MM.1S (cell line): ENCODE data around the gene PCBP4.

Source experiments
- DNase-seq: peaks from one replicate; pipeline ENCODE4 v3.0.0-alpha.2; 2015
- H2AFZ ChIP-seq: fragments of 300-600 bp; sonication (generic); 2 replicates; pipeline ENCODE4 v1.6.0; 2016; ENCODE audit warnings: antibody characterized with exemption, low read length
- H3F3A ChIP-seq: fragments of 300-600 bp; sonication (generic); 2 replicates; pipeline ENCODE4 v1.6.1; 2016; ENCODE audit warnings: mild to moderate bottlenecking, antibody characterized with exemption, low read length, moderate library complexity, mixed read lengths; ENCODE audit not compliant: insufficient read depth
- H3K27ac ChIP-seq: fragments of 300-600 bp; sonication (generic); 2 replicates; pipeline ENCODE4 v1.5.1; 2016; ENCODE audit warnings: mild to moderate bottlenecking, low read length
- H3K27me3 ChIP-seq: fragments of 300-600 bp; sonication (generic); replicated peaks from 2 replicates; pipeline ENCODE4 v1.6.0; 2016; ENCODE audit warnings: low read length; ENCODE audit not compliant: insufficient read depth
- H3K36me3 ChIP-seq: fragments of 300-600 bp; sonication (generic); replicated peaks from 2 replicates; pipeline ENCODE4 v1.6.1; 2016; ENCODE audit warnings: mild to moderate bottlenecking, low read length, mixed read lengths; ENCODE audit not compliant: insufficient read depth
- H3K4me1 ChIP-seq: fragments of 300-600 bp; sonication (generic); 2 replicates; pipeline ENCODE4 v1.6.1; 2016; ENCODE audit warnings: low read length, mixed read lengths
- H3K4me2 ChIP-seq: fragments of 300-600 bp; sonication (generic); 2 replicates; pipeline ENCODE4 v1.6.0; 2016; ENCODE audit warnings: low read depth, low read length
- H3K4me3 ChIP-seq: fragments of 300-600 bp; sonication (generic); 2 replicates; pipeline ENCODE4 v1.5.1; 2016; ENCODE audit warnings: low read length, mixed read lengths
- H3K79me2 ChIP-seq: fragments of 300-600 bp; sonication (generic); 2 replicates; pipeline ENCODE4 v1.6.1; 2016; ENCODE audit warnings: mixed run types, low read length, mixed read lengths
- H3K9ac ChIP-seq: fragments of 300-600 bp; sonication (generic); 2 replicates; pipeline ENCODE4 v1.6.1; 2016; ENCODE audit warnings: low read length, mixed read lengths
- H3K9me2 ChIP-seq: fragments of 300-600 bp; sonication (generic); replicated peaks from 2 replicates; pipeline ENCODE4 v1.6.1; 2016; ENCODE audit warnings: mild to moderate bottlenecking, low read length, mixed read lengths; ENCODE audit not compliant: insufficient read depth
- H3K9me3 ChIP-seq: fragments of 300-600 bp; sonication (generic); replicated peaks from 2 replicates; pipeline ENCODE4 v1.6.1; 2016; ENCODE audit warnings: mild to moderate bottlenecking, low read length, mixed read lengths; ENCODE audit not compliant: insufficient read depth
- H4K20me1 ChIP-seq: fragments of 300-600 bp; sonication (generic); 2 replicates; pipeline ENCODE4 v1.6.1; 2016; ENCODE audit warnings: mild to moderate bottlenecking, low read length, moderate library complexity, mixed read lengths; ENCODE audit not compliant: insufficient read depth
- EZH2 ChIP-seq: fragments of 300-600 bp; sonication (generic); optimal IDR thresholded peaks from 2 replicates; pipeline ENCODE3; 2017; ENCODE audit warnings: low read depth, mild to moderate bottlenecking, antibody characterized with exemption, low read length, mixed read lengths
- EZH2phosphoT487 ChIP-seq: fragments of 300-600 bp; sonication (generic); IDR thresholded peaks from 2 replicates; pipeline ENCODE4 v1.6.1; 2018; ENCODE audit warnings: antibody characterized with exemption, low read length
- TF ChIP-seq, protein P1 (sequence below): fragments of 300-600 bp; sonication (generic); IDR thresholded peaks from 2 replicates; pipeline ENCODE4 v1.5.1; 2016; ENCODE audit warnings: antibody characterized with exemption, low read length, mixed read lengths

The PCBP4 gene

DNA sequence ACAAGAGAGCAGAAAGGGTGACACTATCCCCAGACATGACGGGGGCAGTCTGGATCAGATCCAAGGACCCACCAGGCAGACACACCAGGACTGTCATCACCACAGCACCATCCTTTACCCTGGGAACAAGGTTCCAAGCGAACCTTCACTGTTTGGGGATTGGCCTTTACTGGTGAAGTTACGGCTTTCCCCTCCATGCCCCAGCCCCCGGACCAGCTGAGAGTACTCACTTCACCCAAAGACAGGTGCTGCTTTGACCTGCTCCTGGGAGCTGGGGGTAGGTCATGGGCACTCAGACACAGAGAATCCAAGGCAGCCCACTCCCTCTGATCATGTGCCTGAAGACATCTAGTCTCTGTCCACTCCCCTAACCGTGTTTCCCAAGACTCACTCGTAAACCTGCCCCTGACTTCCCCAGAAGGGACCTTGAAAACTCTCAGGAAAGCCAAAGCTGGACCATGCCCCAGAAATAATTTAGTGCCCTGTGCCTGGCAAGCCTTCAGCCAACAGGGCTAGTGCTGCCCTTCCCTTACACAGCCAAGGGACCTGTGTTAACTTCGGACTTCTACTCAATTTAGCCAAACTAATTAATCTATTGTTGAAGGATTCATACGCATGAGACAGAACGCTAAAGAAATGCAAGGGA lies 28.4 kb downstream of the PCBP4 start:
- Histone ChIP-seq H2AFZ (no peak overlapping the region), H3K4me1 (peaks cover 15% of the 10 kb centered on the region), H3K9ac (no peak overlapping the region), H3K36me3 (peaks cover 5% of the 10 kb centered on the region; the same call in 1 of the 2 replicates), H3K9me2 (no peaks in the 10 kb centered on the region), H4K20me1 (0 out of 2 replicates have a peak, but pooled peaks cover 2% of the 10 kb centered on the region), H3K4me2 (no peak overlapping the region), H3K9me3 (no peaks in the 10 kb centered on the region), H3K27ac (no peak overlapping the region), H3K79me2 (peaks cover 44% of the 10 kb centered on the region), H3F3A (no peaks in the 10 kb centered on the region), H3K4me3 (no peak overlapping the region), H3K27me3 (no peaks in the 10 kb centered on the region)
- no peak for DNase-seq
- TF ChIP-seq, protein P1, sequence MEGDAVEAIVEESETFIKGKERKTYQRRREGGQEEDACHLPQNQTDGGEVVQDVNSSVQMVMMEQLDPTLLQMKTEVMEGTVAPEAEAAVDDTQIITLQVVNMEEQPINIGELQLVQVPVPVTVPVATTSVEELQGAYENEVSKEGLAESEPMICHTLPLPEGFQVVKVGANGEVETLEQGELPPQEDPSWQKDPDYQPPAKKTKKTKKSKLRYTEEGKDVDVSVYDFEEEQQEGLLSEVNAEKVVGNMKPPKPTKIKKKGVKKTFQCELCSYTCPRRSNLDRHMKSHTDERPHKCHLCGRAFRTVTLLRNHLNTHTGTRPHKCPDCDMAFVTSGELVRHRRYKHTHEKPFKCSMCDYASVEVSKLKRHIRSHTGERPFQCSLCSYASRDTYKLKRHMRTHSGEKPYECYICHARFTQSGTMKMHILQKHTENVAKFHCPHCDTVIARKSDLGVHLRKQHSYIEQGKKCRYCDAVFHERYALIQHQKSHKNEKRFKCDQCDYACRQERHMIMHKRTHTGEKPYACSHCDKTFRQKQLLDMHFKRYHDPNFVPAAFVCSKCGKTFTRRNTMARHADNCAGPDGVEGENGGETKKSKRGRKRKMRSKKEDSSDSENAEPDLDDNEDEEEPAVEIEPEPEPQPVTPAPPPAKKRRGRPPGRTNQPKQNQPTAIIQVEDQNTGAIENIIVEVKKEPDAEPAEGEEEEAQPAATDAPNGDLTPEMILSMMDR = no peak
- no peak for TF ChIP-seq EZH2phosphoT487
- TF ChIP-seq EZH2 = no peak

DNA sequence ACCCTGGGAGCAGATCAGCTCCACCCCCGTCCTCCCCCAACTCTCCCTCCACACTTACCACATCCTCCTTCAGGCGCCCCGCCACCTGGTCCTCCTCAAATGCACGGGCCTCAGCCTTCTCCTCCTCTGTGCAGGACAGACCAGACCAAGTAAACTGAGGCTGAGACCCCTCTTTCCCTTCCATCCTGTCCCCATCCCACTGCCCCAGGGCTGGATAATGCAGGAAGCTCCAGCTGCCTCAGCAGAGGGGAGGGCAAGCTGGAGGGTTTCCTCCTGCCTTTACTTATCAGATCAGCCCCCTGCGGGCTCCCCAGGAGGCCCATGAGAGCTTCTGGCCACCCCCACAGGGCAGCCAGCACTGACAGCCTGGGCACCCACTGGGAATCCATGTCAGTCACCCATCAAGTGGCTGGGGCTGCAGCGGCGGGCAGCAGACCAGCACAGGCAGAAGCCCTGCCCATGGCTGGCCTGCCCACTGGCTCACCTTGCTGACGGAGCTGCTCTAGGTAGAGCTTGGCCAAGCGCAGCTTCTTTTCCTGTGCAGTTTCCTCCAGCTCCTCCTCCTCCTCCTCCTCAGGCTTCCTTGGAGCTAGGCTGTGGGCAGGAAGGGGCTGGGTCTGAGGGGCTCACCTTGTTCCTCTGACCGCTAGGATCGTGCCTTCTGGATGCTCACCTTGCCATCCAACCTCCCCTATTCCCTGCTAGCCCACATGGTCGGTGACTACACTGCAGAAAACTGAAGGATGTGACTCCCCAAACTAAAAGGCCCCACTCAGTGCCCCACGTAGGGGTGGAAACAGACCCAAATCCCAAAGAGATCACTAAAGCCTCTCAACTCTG lies 29.4 kb downstream of the PCBP4 start:
- Histone ChIP-seq H3K9me2 (no peaks in the 10 kb centered on the region), H3K4me1 (peaks cover 10% of the 10 kb centered on the region), H3K79me2 (peaks cover 44% of the 10 kb centered on the region), H2AFZ (no peak overlapping the region), H3K4me3 (no peak overlapping the region), H3K36me3 (peaks cover 5% of the 10 kb centered on the region; the same call in 1 of the 2 replicates), H3K9me3 (no peaks in the 10 kb centered on the region), H3K27me3 (no peaks in the 10 kb centered on the region), H4K20me1 (0 out of 2 replicates have a peak, but pooled peaks cover 2% of the 10 kb centered on the region), H3F3A (no peaks in the 10 kb centered on the region), H3K4me2 (no peak overlapping the region), H3K27ac (no peak overlapping the region), H3K9ac (no peak overlapping the region)
- no peak for DNase-seq
- TF ChIP-seq, protein P1 = no peak
- TF ChIP-seq EZH2phosphoT487 (no peak), EZH2 (no peak)

DNA sequence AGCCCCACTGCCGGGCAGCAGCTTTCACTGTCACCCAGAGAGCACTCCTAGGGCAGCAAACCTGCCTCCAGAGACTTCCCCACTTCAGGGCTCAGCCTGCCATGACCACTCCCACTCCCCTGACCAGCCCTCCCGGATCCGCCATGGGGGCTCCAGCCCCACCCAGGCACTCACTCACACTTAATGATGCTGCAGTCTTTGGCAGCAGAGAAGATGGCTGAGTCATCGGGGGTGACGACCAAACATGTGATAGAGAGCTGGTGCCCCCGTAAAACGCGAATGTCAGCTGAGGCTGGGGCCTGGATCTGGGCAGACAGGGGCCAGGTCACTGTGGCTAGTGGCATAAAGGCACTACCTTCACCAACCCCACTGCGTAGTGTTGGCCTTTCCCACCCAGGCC lies 30.2 kb downstream of the PCBP4 start:
- Histone ChIP-seq H3F3A (no peaks in the 10 kb centered on the region), H4K20me1 (0 out of 2 replicates have a peak, but pooled peaks cover 2% of the 10 kb centered on the region), H3K27me3 (no peaks in the 10 kb centered on the region), H3K36me3 (peaks cover 5% of the 10 kb centered on the region; the same call in 1 of the 2 replicates), H3K9me3 (no peaks in the 10 kb centered on the region), H3K79me2 (peaks cover 44% of the 10 kb centered on the region), H2AFZ (no peak overlapping the region), H3K4me3 (no peak overlapping the region), H3K27ac (no peak overlapping the region), H3K4me1 (peaks cover 10% of the 10 kb centered on the region), H3K4me2 (no peak overlapping the region), H3K9me2 (no peaks in the 10 kb centered on the region), H3K9ac (no peak overlapping the region)
- TF ChIP-seq EZH2phosphoT487 = no peak
- TF ChIP-seq, protein P1 = no peak
- no peak for DNase-seq
